K562 (cell line): ENCODE measurements around the gene NRCAM. TPM values are rescaled to one million over a fixed set of nuclear protein-coding genes. Genes with fewer than 3 reads are reported as not detected.

ENCODE experiments used
- BCL6 ChIP-seq: fragments of 250-450 bp; sonication (Bioruptor Pico); IDR thresholded peaks from 2 replicates; pipeline ENCODE4 v1.4.0; 2020
- CSDE1 ChIP-seq, 2 experiments: fragments of 450-650 bp; IDR thresholded peaks; 2 replicates each; pipeline ENCODE4 v1.6.1; 2016; ENCODE audit warnings: mild to moderate bottlenecking in 1 of 2
- DDX20 ChIP-seq: fragments of 450-650 bp; IDR thresholded peaks from 2 replicates; pipeline ENCODE4 v1.6.1; 2016; ENCODE audit warnings: missing genetic modification characterization, low read depth, mild to moderate bottlenecking, missing compliant biosample characterization, moderate library complexity
- ESRRA ChIP-seq: fragments of 450-650 bp; IDR thresholded peaks from 2 replicates; pipeline ENCODE4 v1.6.1; 2014; ENCODE audit warnings: low read depth, mild to moderate bottlenecking, moderate library complexity, borderline replicate concordance
- FOS ChIP-seq: IDR thresholded peaks from 3 replicates; pipeline ENCODE4 v1.6.1; 2011; ENCODE audit not compliant: insufficient read length; ENCODE audit errors: extremely low read depth
- GTF2E2 ChIP-seq: fragments of 200-800 bp; sonication (Bioruptor generic); IDR thresholded peaks from 2 replicates; pipeline ENCODE4 v1.6.1; 2016; ENCODE audit warnings: missing genetic modification characterization, missing compliant biosample characterization
- MAFG ChIP-seq: fragments of 450-650 bp; conservative IDR thresholded peaks from 2 replicates; pipeline ENCODE4 v1.6.1; 2016; ENCODE audit warnings: missing genetic modification characterization, missing compliant biosample characterization
- NFIX ChIP-seq: fragments of 250-450 bp; sonication (Bioruptor Pico); IDR thresholded peaks from 2 replicates; pipeline ENCODE4 v1.4.0; 2020; ENCODE audit warnings: low read depth, mild to moderate bottlenecking, moderate library complexity
- SRSF3 ChIP-seq: fragments of 200-400 bp; formaldehyde crosslinking; IDR thresholded peaks from 2 replicates; pipeline ENCODE4 v1.6.1; 2016; ENCODE audit warnings: mild to moderate bottlenecking, low read length, moderate library complexity; ENCODE audit not compliant: insufficient read depth
- ZNF124 ChIP-seq: sonication (generic); formaldehyde crosslinking; IDR thresholded peaks from 2 replicates; pipeline ENCODE4 v1.8.1; 2022; ENCODE audit warnings: missing genetic modification reagents
- ZNF354B ChIP-seq: fragments of 250-450 bp; sonication (Bioruptor Pico); IDR thresholded peaks from 2 replicates; pipeline ENCODE4 v1.4.0; 2020
- ZNF785 ChIP-seq: fragments of 250-450 bp; sonication (Bioruptor Pico); IDR thresholded peaks from 2 replicates; pipeline ENCODE4 v1.4.0; 2020; ENCODE audit warnings: mild to moderate bottlenecking
- ZSCAN29 ChIP-seq: fragments of 450-650 bp; IDR thresholded peaks from 2 replicates; pipeline ENCODE4 v1.6.1; 2017
- polyA plus RNA-seq, 8 experiments: library from polyadenylated mRNA; depleted of rRNA in 4 of 8; stranded (reverse) in 5 of 8; unstranded in 3 of 8; fragments of >200 nt; fragmentation: Nextera tagmentation in 2 of 8; fragmentation: Illumina TruSeq in 1 of 8; extraction: Ambion mirVana in 2 of 8; extraction: Trizol in 1 of 8; gene quantifications; 2 replicates each; pipeline versions ENCODE4 v1.2.1 to v1.2.3, GENCODE V29; 2011 to 2014; ENCODE audit warnings: inconsistent platforms in 1 of 8, missing spikeins in 1 of 8
- total RNA-seq, 7 experiments: library from RNA; depleted of rRNA in 6 of 7; stranded (reverse); fragments of >200 nt in 6 of 7; fragmentation: Illumina TruSeq in 2 of 7; extraction: Trizol in 2 of 7; gene quantifications; 2 replicates each; pipeline versions ENCODE4 v1.2.1 to v1.2.3, GENCODE V29; 2011 to 2021; ENCODE audit warnings: low replicate concordance in 1 of 7
- TF ChIP-seq, protein P1 (sequence below): fragments of 250-450 bp; sonication (Bioruptor Pico); IDR thresholded peaks from 2 replicates; pipeline ENCODE4 v1.4.0; 2020
- TF ChIP-seq, protein P2 (sequence below), 2 experiments: fragments of 450-650 bp; IDR thresholded peaks; 2 replicates each; pipeline ENCODE4 v1.6.1; 2016
- TF ChIP-seq, protein P3 (sequence below): fragments of 450-650 bp; IDR thresholded peaks from 2 replicates; pipeline ENCODE4 v1.6.1; 2018; ENCODE audit warnings: mild to moderate bottlenecking, low read depth; ENCODE audit not compliant: partially characterized antibody
- TF ChIP-seq, protein P4 (sequence below): sonication (generic); formaldehyde crosslinking; IDR thresholded peaks from 2 replicates; pipeline ENCODE4 v1.8.0; 2022; ENCODE audit warnings: missing genetic modification reagents, mild to moderate bottlenecking, borderline replicate concordance
- TF ChIP-seq, protein P5 (sequence below): sonication (generic); formaldehyde crosslinking; IDR thresholded peaks from 2 replicates; pipeline ENCODE4 v1.8.0; 2022; ENCODE audit warnings: mild to moderate bottlenecking, missing genetic modification reagents
- TF ChIP-seq, protein P6 (sequence below): fragments of 450-650 bp; IDR thresholded peaks from 2 replicates; pipeline ENCODE4 v1.7.0; 2016; ENCODE audit warnings: borderline replicate concordance

NRCAM gene
- total and polyA plus RNA-seq, 9 of the 15 experiments (the other 6 are each of a cell fraction or from before 2014, with no cell fraction given) = 0.03 to 0.54 (median 0.12) TPM; not detected in 1

DNA sequence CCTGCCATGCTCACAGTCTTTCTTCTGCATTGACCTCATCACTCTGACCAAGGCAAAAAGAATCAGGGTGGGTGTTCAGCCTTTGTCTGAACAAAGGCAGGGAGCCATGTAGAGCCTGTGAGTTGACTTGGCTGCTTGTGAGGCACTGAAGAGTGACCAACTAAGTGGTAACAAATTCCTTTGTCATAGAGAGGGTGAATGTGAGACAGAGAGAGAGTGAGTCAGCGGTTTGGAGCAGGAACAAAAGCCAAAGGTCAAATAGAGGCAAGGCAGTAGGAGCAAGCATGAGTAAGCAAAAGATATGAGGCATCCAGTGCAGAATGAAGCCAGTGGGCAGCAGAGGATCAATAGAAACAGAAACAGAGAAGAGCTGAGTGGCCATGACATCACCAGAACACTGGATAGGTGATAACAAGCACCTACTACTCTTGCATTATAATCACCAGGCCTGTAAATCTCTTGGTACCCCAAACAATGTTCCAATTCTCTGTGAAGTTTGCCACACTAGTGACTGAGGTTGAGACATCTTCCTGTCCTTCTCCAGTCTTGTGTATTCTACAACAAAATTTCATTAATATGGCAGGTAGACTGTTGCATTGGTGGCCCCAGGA, 209.9 kb downstream of the NRCAM start (continued):
- TF ChIP-seq, protein P1, sequence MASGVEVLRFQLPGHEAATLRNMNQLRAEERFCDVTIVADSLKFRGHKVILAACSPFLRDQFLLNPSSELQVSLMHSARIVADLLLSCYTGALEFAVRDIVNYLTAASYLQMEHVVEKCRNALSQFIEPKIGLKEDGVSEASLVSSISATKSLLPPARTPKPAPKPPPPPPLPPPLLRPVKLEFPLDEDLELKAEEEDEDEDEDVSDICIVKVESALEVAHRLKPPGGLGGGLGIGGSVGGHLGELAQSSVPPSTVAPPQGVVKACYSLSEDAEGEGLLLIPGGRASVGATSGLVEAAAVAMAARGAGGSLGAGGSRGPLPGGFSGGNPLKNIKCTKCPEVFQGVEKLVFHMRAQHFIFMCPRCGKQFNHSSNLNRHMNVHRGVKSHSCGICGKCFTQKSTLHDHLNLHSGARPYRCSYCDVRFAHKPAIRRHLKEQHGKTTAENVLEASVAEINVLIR (CRISPR knock-in tag) = no peak
- TF ChIP-seq ESRRA (peak; percentile 87), ZSCAN29 (no peak), SRSF3 (no peak), ZNF354B (CRISPR knock-in tag) (no peak), GTF2E2 (tag) (no peak), ZNF785 (CRISPR knock-in tag) (no peak), DDX20 (tag) (no peak), BCL6 (CRISPR knock-in tag) (no peak), ZNF124 (CRISPR knock-in tag) (no peak), NFIX (no peak), FOS (peak; percentile 39), MAFG (tag) (peak; percentile 100), CSDE1 (IDR thresholded peaks at IDR 0.05) (no peak)
- TF ChIP-seq, protein P2, sequence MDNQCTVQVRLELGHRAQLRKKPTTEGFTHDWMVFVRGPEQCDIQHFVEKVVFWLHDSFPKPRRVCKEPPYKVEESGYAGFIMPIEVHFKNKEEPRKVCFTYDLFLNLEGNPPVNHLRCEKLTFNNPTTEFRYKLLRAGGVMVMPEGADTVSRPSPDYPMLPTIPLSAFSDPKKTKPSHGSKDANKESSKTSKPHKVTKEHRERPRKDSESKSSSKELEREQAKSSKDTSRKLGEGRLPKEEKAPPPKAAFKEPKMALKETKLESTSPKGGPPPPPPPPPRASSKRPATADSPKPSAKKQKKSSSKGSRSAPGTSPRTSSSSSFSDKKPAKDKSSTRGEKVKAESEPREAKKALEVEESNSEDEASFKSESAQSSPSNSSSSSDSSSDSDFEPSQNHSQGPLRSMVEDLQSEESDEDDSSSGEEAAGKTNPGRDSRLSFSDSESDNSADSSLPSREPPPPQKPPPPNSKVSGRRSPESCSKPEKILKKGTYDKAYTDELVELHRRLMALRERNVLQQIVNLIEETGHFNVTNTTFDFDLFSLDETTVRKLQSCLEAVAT (IDR thresholded peaks at IDR 0.05) = peak; percentile 86 to 91; a peak in 3 of 4 replicates
- TF ChIP-seq, protein P3, sequence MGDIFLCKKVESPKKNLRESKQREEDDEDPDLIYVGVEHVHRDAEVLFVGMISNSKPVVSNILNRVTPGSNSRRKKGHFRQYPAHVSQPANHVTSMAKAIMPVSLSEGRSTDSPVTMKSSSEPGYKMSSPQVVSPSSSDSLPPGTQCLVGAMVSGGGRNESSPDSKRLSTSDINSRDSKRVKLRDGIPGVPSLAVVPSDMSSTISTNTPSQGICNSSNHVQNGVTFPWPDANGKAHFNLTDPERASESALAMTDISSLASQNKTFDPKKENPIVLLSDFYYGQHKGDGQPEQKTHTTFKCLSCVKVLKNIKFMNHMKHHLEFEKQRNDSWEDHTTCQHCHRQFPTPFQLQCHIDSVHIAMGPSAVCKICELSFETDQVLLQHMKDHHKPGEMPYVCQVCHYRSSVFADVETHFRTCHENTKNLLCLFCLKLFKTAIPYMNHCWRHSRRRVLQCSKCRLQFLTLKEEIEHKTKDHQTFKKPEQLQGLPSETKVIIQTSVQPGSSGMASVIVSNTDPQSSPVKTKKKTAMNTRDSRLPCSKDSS = no peak
- TF ChIP-seq, protein P4, sequence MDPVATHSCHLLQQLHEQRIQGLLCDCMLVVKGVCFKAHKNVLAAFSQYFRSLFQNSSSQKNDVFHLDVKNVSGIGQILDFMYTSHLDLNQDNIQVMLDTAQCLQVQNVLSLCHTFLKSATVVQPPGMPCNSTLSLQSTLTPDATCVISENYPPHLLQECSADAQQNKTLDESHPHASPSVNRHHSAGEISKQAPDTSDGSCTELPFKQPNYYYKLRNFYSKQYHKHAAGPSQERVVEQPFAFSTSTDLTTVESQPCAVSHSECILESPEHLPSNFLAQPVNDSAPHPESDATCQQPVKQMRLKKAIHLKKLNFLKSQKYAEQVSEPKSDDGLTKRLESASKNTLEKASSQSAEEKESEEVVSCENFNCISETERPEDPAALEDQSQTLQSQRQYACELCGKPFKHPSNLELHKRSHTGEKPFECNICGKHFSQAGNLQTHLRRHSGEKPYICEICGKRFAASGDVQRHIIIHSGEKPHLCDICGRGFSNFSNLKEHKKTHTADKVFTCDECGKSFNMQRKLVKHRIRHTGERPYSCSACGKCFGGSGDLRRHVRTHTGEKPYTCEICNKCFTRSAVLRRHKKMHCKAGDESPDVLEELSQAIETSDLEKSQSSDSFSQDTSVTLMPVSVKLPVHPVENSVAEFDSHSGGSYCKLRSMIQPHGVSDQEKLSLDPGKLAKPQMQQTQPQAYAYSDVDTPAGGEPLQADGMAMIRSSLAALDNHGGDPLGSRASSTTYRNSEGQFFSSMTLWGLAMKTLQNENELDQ (CRISPR knock-in tag) = no peak
- TF ChIP-seq, protein P5, sequence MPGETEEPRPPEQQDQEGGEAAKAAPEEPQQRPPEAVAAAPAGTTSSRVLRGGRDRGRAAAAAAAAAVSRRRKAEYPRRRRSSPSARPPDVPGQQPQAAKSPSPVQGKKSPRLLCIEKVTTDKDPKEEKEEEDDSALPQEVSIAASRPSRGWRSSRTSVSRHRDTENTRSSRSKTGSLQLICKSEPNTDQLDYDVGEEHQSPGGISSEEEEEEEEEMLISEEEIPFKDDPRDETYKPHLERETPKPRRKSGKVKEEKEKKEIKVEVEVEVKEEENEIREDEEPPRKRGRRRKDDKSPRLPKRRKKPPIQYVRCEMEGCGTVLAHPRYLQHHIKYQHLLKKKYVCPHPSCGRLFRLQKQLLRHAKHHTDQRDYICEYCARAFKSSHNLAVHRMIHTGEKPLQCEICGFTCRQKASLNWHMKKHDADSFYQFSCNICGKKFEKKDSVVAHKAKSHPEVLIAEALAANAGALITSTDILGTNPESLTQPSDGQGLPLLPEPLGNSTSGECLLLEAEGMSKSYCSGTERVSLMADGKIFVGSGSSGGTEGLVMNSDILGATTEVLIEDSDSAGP (CRISPR knock-in tag) = no peak
- TF ChIP-seq, protein P6, sequence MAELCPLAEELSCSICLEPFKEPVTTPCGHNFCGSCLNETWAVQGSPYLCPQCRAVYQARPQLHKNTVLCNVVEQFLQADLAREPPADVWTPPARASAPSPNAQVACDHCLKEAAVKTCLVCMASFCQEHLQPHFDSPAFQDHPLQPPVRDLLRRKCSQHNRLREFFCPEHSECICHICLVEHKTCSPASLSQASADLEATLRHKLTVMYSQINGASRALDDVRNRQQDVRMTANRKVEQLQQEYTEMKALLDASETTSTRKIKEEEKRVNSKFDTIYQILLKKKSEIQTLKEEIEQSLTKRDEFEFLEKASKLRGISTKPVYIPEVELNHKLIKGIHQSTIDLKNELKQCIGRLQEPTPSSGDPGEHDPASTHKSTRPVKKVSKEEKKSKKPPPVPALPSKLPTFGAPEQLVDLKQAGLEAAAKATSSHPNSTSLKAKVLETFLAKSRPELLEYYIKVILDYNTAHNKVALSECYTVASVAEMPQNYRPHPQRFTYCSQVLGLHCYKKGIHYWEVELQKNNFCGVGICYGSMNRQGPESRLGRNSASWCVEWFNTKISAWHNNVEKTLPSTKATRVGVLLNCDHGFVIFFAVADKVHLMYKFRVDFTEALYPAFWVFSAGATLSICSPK = no peak
